Caco-2 (cell line): ENCODE measurements around the gene SCAPER. TPM values are rescaled to one million over a fixed set of nuclear protein-coding genes. Genes with fewer than 3 reads are reported as not detected.

Experiments used
- BruUV-seq: library from RNA; stranded (reverse); fragments of 400-500 nt; replicated peaks from 2 replicates; lab custom pipeline; 2021; lab: Mats Ljungman, UMichigan
- CTCF ChIA-PET: fragments of 300-600 bp; sonication (Branson Sonifier 250); formaldehyde crosslinking; loops from one replicate; lab custom pipeline; 2022; ENCODE audit warnings: antibody characterized with exemption; lab: Charles Lee
- POLR2A ChIA-PET: fragments of 300-600 bp; sonication (Branson Sonifier 250); formaldehyde crosslinking; loops from one replicate; lab custom pipeline; 2022; ENCODE audit warnings: antibody characterized with exemption; lab: Charles Lee
- DNase-seq, 2 experiments: peaks; one replicate each; pipeline versions ENCODE4 v3.0.0 to v3.0.0-alpha.2; 2020 to 2022
- H3K27me3 ChIP-seq: replicated peaks from 2 replicates; pipeline ENCODE4 v1.6.0; 2011; ENCODE audit warnings: low read length; ENCODE audit not compliant: control insufficient read depth, insufficient read depth
- H3K36me3 ChIP-seq: 2 replicates; pipeline ENCODE4 v1.5.1; 2011; ENCODE audit warnings: low read length; ENCODE audit not compliant: control insufficient read depth, insufficient read depth
- H3K4me1 ChIP-seq: fragments of 250-450 bp; sonication (Bioruptor Pico); 2 replicates; pipeline ENCODE4 v1.5.1; 2020; ENCODE audit warnings: mild to moderate bottlenecking
- H3K4me3 ChIP-seq: 2 replicates; pipeline ENCODE4 v1.5.1; 2011; ENCODE audit warnings: low read depth, mild to moderate bottlenecking, control low read depth, low read length
- H3K9me3 ChIP-seq: fragments of 250-450 bp; sonication (Bioruptor Pico); 2 replicates; pipeline ENCODE4 v1.5.1; 2020; ENCODE audit warnings: mild to moderate bottlenecking, moderate library complexity
- H3K27ac Mint-ChIP-seq: one replicate; pipeline ENCODE4 v1.8.0; 2022; ENCODE audit warnings: mixed read lengths; ENCODE audit not compliant: unreplicated experiment
- H3K27me3 Mint-ChIP-seq: one replicate; pipeline ENCODE4 v1.8.0; 2022; ENCODE audit warnings: mixed read lengths; ENCODE audit not compliant: insufficient read depth, unreplicated experiment
- H3K36me3 Mint-ChIP-seq: one replicate; pipeline ENCODE4 v1.8.0; 2022; ENCODE audit warnings: mild to moderate bottlenecking, mixed read lengths; ENCODE audit not compliant: insufficient read depth, unreplicated experiment
- H3K4me1 Mint-ChIP-seq: one replicate; pipeline ENCODE4 v1.8.0; 2022; ENCODE audit warnings: low read depth, mixed read lengths; ENCODE audit not compliant: unreplicated experiment
- H3K4me3 Mint-ChIP-seq: one replicate; pipeline ENCODE4 v1.8.0; 2022; ENCODE audit warnings: mild to moderate bottlenecking, moderate library complexity, mixed read lengths; ENCODE audit not compliant: unreplicated experiment
- H3K9me3 Mint-ChIP-seq: one replicate; pipeline ENCODE4 v1.8.0; 2022; ENCODE audit warnings: mixed read lengths; ENCODE audit not compliant: unreplicated experiment
- intact Hi-C: fragments of 100-400 bp; cut with micrococcal nuclease; formaldehyde crosslinking; loops from one replicate; pipeline ENCODE4 v1.10.0; 2022; ENCODE audit not compliant: unreplicated experiment
- total RNA-seq: library from RNA; stranded (reverse); gene quantifications from 2 replicates; pipeline ENCODE4 v1.2.3, GENCODE V29; 2022
- TF ChIP-seq, protein P1 (sequence below), 2 experiments: fragments of 200-600 bp in 1 of 2; IDR thresholded peaks; 1 replicate in 1 of 2; 2 replicates in 1 of 2; pipeline versions ENCODE4 v1.5.1 to v1.8.0; 2011 to 2022; ENCODE audit warnings: antibody characterized with exemption in 1 of 2, control low read depth in 1 of 2, inconsistent platforms in 1 of 2, low read depth in 1 of 2, low read length in 1 of 2, mild to moderate bottlenecking in 1 of 2, moderate library complexity in 1 of 2; ENCODE audit not compliant: insufficient read depth in 1 of 2, severe bottlenecking in 1 of 2, unreplicated experiment in 1 of 2

Gene SCAPER
- total RNA-seq, 1 experiment from 2014 or later: 24.6 TPM

DNA sequence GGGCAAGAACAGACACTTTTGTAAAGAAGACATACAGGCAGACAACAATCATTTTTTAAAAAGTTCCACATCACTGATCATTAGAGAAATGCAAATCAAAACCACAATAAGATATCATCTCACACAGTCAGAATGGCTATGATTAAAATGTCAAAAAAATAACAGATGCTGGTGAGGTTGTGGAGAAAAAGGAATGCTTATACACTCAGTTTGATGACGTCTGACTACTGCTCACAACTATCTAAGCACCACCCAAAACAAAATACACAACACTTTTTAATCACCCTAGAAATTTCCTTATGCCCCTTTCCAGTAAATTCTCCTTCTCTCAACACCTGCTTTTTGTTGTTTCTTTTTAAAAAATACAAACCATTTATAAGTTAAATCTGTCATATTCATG lies 339.8 kb downstream of the SCAPER start:
- intact Hi-C loops: no loop called here
- H3K36me3 ChIP-seq: no peaks in the 10 kb centered on the region
- H3K4me1 Mint-ChIP-seq: no peaks in the 10 kb centered on the region
- TF ChIP-seq, protein P1, sequence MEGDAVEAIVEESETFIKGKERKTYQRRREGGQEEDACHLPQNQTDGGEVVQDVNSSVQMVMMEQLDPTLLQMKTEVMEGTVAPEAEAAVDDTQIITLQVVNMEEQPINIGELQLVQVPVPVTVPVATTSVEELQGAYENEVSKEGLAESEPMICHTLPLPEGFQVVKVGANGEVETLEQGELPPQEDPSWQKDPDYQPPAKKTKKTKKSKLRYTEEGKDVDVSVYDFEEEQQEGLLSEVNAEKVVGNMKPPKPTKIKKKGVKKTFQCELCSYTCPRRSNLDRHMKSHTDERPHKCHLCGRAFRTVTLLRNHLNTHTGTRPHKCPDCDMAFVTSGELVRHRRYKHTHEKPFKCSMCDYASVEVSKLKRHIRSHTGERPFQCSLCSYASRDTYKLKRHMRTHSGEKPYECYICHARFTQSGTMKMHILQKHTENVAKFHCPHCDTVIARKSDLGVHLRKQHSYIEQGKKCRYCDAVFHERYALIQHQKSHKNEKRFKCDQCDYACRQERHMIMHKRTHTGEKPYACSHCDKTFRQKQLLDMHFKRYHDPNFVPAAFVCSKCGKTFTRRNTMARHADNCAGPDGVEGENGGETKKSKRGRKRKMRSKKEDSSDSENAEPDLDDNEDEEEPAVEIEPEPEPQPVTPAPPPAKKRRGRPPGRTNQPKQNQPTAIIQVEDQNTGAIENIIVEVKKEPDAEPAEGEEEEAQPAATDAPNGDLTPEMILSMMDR (IDR thresholded peaks at IDR 0.05; ENCODE audit: insufficient read depth in 1 of 2, low read depth in 1 of 2, low read length in 1 of 2, severe bottlenecking in 1 of 2, unreplicated experiment in 1 of 2): no peak
- no peaks in the 10 kb centered on the region for H3K27me3 ChIP-seq
- CTCF ChIA-PET: no interaction called here
- no peaks in the 10 kb centered on the region for H3K4me1 ChIP-seq
- no peaks in the 10 kb centered on the region for H3K27me3 Mint-ChIP-seq
- H3K4me3 ChIP-seq: no peak overlapping the region
- BruUV-seq: no TSS peak
- no peak for DNase-seq
- POLR2A ChIA-PET: no interaction called here
- H3K9me3 Mint-ChIP-seq: peaks cover 31% of the 10 kb centered on the region
- no peak overlapping the region for H3K27ac Mint-ChIP-seq
- H3K9me3 ChIP-seq: peaks cover 8% of the 10 kb centered on the region; the same call in 1 of the 2 replicates
- no peak overlapping the region for H3K4me3 Mint-ChIP-seq
- H3K36me3 Mint-ChIP-seq: no peaks in the 10 kb centered on the region

DNA sequence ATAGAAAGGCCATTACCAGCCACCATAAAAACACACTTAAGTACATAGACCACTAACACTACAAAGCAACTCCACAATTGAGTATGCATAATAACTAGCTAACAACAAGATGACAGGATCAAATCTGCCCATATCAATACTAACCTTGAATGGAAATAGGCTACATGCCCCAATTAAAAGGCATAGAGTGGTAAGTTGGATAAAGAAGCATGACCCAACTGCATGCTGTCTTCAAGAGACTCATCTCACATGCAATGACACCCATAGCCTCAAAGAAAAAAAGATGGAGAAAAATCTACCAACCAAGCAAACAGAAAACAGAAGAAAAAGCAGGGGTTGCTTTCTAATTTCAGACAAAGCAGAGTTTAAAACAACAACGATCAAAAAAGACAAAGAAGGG lies 349.9 kb downstream of the SCAPER start:
- peaks cover 7% of the 10 kb centered on the region for H3K4me1 Mint-ChIP-seq
- H3K27ac Mint-ChIP-seq: no peak overlapping the region
- BruUV-seq: no TSS peak
- H3K27me3 ChIP-seq: no peaks in the 10 kb centered on the region
- H3K9me3 ChIP-seq: no peaks in the 10 kb centered on the region
- H3K9me3 Mint-ChIP-seq: peaks cover 6% of the 10 kb centered on the region
- TF ChIP-seq, protein P1 (IDR thresholded peaks at IDR 0.05; ENCODE audit: insufficient read depth in 1 of 2, low read depth in 1 of 2, low read length in 1 of 2, severe bottlenecking in 1 of 2, unreplicated experiment in 1 of 2): no peak
- H3K27me3 Mint-ChIP-seq: no peaks in the 10 kb centered on the region
- H3K36me3 ChIP-seq: no peaks in the 10 kb centered on the region
- intact Hi-C loops: no loop called here
- CTCF ChIA-PET: no interaction called here
- H3K4me3 ChIP-seq: no peak overlapping the region
- H3K36me3 Mint-ChIP-seq: no peaks in the 10 kb centered on the region
- no peaks in the 10 kb centered on the region for H3K4me1 ChIP-seq
- no peak for DNase-seq
- POLR2A ChIA-PET: no interaction called here
- H3K4me3 Mint-ChIP-seq: no peak overlapping the region

DNA sequence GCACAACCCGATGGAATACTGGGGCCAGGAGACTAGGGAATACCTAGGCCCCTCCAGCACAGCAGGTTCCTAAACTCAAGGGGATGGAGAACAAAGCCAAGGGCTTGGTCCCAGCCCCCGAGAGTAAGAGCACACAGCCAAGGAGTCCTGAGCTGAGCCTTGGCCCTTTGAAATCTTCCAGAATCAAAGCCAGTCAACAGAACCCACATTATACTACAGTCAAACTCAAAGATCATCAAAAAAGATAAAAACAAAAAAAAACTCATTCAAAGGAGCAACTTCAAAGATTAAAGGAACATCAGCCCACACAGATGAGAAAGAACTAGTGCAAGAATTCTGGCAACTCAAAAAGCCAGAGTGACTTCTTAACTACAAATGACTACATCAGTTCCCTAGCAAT lies 351.6 kb downstream of the SCAPER start:
- Mint-ChIP-seq H3K4me3 (no peak overlapping the region), H3K9me3 (peaks cover 6% of the 10 kb centered on the region), H3K27me3 (no peaks in the 10 kb centered on the region), H3K36me3 (no peaks in the 10 kb centered on the region), H3K27ac (no peak overlapping the region), H3K4me1 (peaks cover 7% of the 10 kb centered on the region)
- ChIA-PET POLR2A (no interaction called here), CTCF (no interaction called here)
- Histone ChIP-seq H3K27me3 (no peaks in the 10 kb centered on the region), H3K4me3 (no peak overlapping the region), H3K9me3 (no peaks in the 10 kb centered on the region), H3K4me1 (no peaks in the 10 kb centered on the region), H3K36me3 (no peaks in the 10 kb centered on the region)
- no TSS peak for BruUV-seq
- intact Hi-C loops: no loop called here
- TF ChIP-seq, protein P1 (IDR thresholded peaks at IDR 0.05; ENCODE audit: insufficient read depth in 1 of 2, low read depth in 1 of 2, low read length in 1 of 2, severe bottlenecking in 1 of 2, unreplicated experiment in 1 of 2): no peak
- DNase-seq: no peak
